H1 (cell line): ENCODE measurements around the gene MCC. TPM values are rescaled to one million over a fixed set of nuclear protein-coding genes. Genes with fewer than 3 reads are reported as not detected.

Experiments used
- CTCF ChIA-PET: fragments of 300-600 bp; sonication (Branson Sonifier 250); formaldehyde crosslinking; loops from one replicate; lab custom pipeline; 2021; ENCODE audit not compliant: partially characterized antibody; lab: Charles Lee
- POLR2A ChIA-PET: fragments of 300-600 bp; sonication (Branson Sonifier 250); formaldehyde crosslinking; loops from one replicate; lab custom pipeline; 2021; ENCODE audit warnings: inconsistent platforms; ENCODE audit not compliant: partially characterized antibody; lab: Charles Lee
- DNase-seq, 2 experiments: peaks; one replicate each; pipeline versions ENCODE4 v3.0.0 to v3.0.0-alpha.2; 2010 to 2022; ENCODE audit warnings: low spot score in 2 of 2, low read depth in 1 of 2, mixed read lengths in 1 of 2
- FAIRE-seq: peaks from 2 replicates; lab custom pipeline; 2011; peaks lifted over from hg19 to GRCh38; lab: Jason Lieb, UNC
- H2AFZ ChIP-seq: 2 replicates; pipeline ENCODE4 v1.8.1; 2012; ENCODE audit warnings: low read length, inconsistent platforms
- H2AK5ac ChIP-seq: 2 replicates; pipeline ENCODE4 v1.6.1; 2013; ENCODE audit warnings: low read depth, low read length
- H2BK120ac ChIP-seq: replicated peaks from 2 replicates; pipeline ENCODE3; 2013; ENCODE audit warnings: low read depth, low read length, inconsistent platforms
- H2BK12ac ChIP-seq: 2 replicates; pipeline ENCODE4 v1.6.1; 2013; ENCODE audit warnings: low read depth, low read length
- H2BK15ac ChIP-seq: 2 replicates; pipeline ENCODE4 v1.6.1; 2013; ENCODE audit warnings: low read length
- H2BK20ac ChIP-seq: 2 replicates; pipeline ENCODE4 v1.6.1; 2013; ENCODE audit warnings: low read length
- H2BK5ac ChIP-seq: 2 replicates; pipeline ENCODE4 v1.6.1; 2013; ENCODE audit warnings: low read depth, low read length
- H3K14ac ChIP-seq: 2 replicates; pipeline ENCODE4 v1.6.1; 2013; ENCODE audit warnings: inconsistent platforms; ENCODE audit not compliant: insufficient read length
- H3K18ac ChIP-seq: 2 replicates; pipeline ENCODE4 v1.6.1; 2013; ENCODE audit warnings: low read length; ENCODE audit errors: extremely low read depth
- H3K23ac ChIP-seq: 2 replicates; pipeline ENCODE4 v1.6.1; 2013; ENCODE audit warnings: inconsistent platforms; ENCODE audit not compliant: insufficient read length
- H3K23me2 ChIP-seq: 2 replicates; pipeline ENCODE4 v1.6.1; 2013; ENCODE audit warnings: low read depth, low read length
- H3K27ac ChIP-seq: 2 replicates; pipeline ENCODE4 v1.6.1; 2011; ENCODE audit warnings: low read depth, low read length, inconsistent platforms
- H3K27me3 ChIP-seq, 4 experiments: replicated peaks in 1 of 4; 1 replicate in 1 of 4; 2 replicates in 3 of 4; pipeline versions ENCODE4 v1.6.1 to v1.8.1; 2011 to 2013; ENCODE audit warnings: low read length in 3 of 4, mild to moderate bottlenecking in 3 of 4, inconsistent platforms in 2 of 4, mixed read lengths in 2 of 4, moderate library complexity in 1 of 4; ENCODE audit not compliant: control insufficient read depth in 3 of 4, insufficient read depth in 3 of 4; ENCODE audit errors: extremely low read depth in 1 of 4
- H3K36me3 ChIP-seq, 4 experiments: 2 replicates each; pipeline versions ENCODE4 v1.6.1 to v1.8.1; 2011 to 2013; ENCODE audit warnings: mild to moderate bottlenecking in 4 of 4, low read length in 3 of 4, moderate library complexity in 2 of 4, control low read depth in 1 of 4, inconsistent platforms in 1 of 4; ENCODE audit not compliant: insufficient read depth in 4 of 4, control insufficient read depth in 2 of 4
- H3K4ac ChIP-seq: replicated peaks from 2 replicates; pipeline ENCODE3; 2013; ENCODE audit warnings: low read length, low read depth, mixed read lengths, inconsistent platforms; ENCODE audit not compliant: insufficient read length
- H3K4me1 ChIP-seq, 4 experiments: replicated peaks in 1 of 4; 1 replicate in 1 of 4; 2 replicates in 3 of 4; pipeline versions ENCODE4 v1.6.1 to v1.8.1; 2011 to 2013; ENCODE audit warnings: low read length in 3 of 4, inconsistent platforms in 2 of 4, mixed read lengths in 1 of 4; ENCODE audit not compliant: insufficient read depth in 4 of 4, control insufficient read depth in 3 of 4
- H3K4me2 ChIP-seq, 2 experiments: 2 replicates each; pipeline versions ENCODE4 v1.6.1 to v1.8.1; 2011 to 2013; ENCODE audit warnings: low read depth in 2 of 2, low read length in 2 of 2, control low read depth in 1 of 2, inconsistent platforms in 1 of 2, mild to moderate bottlenecking in 1 of 2; ENCODE audit not compliant: insufficient read depth in 1 of 2
- H3K4me3 ChIP-seq, 4 experiments: fragments of 200-600, 300-600 bp in 1 of 4; sonication (generic), shearing (Covaris generic), sonication (Bioruptor Twin) in 1 of 4; 2 replicates each; pipeline versions ENCODE4 v1.5.1 to v1.8.1; 2011 to 2016; ENCODE audit warnings: low read length in 4 of 4, low read depth in 3 of 4, control low read depth in 2 of 4, inconsistent platforms in 2 of 4, mild to moderate bottlenecking in 2 of 4, mixed read lengths in 1 of 4, moderate library complexity in 1 of 4; ENCODE audit not compliant: insufficient read depth in 2 of 4; ENCODE audit errors: extremely low read depth in 1 of 4
- H3K56ac ChIP-seq: replicated peaks from 2 replicates; pipeline ENCODE3; 2013; ENCODE audit warnings: low read depth, mild to moderate bottlenecking, mixed read lengths, low read length, inconsistent platforms; ENCODE audit not compliant: insufficient read length
- H3K79me1 ChIP-seq: 2 replicates; pipeline ENCODE4 v1.6.1; 2013; ENCODE audit warnings: low read depth, low read length, control low read depth
- H3K79me2 ChIP-seq, 2 experiments: 2 replicates each; pipeline versions ENCODE4 v1.6.1 to v1.8.1; 2012 to 2013; ENCODE audit warnings: low read length in 2 of 2, mild to moderate bottlenecking in 2 of 2, inconsistent platforms in 1 of 2; ENCODE audit not compliant: insufficient read depth in 2 of 2, control insufficient read depth in 1 of 2
- H3K9ac ChIP-seq, 4 experiments: replicated peaks in 1 of 4; 1 replicate in 1 of 4; 2 replicates in 3 of 4; pipeline versions ENCODE4 v1.6.1 to v1.8.1; 2011 to 2013; ENCODE audit warnings: low read depth in 3 of 4, low read length in 3 of 4, control low read depth in 2 of 4, mild to moderate bottlenecking in 2 of 4, moderate library complexity in 2 of 4, inconsistent platforms in 1 of 4; ENCODE audit errors: extremely low read depth in 1 of 4
- H3K9me3 ChIP-seq, 2 experiments: 2 replicates each; pipeline versions ENCODE4 v1.6.1 to v1.8.1; 2012 to 2013; ENCODE audit warnings: mild to moderate bottlenecking in 2 of 2, moderate library complexity in 2 of 2, control low read depth in 1 of 2, inconsistent platforms in 1 of 2, low read depth in 1 of 2, low read length in 1 of 2, mixed read lengths in 1 of 2; ENCODE audit not compliant: insufficient read depth in 2 of 2
- H4K20me1 ChIP-seq, 2 experiments: replicated peaks in 1 of 2; 2 replicates each; pipeline versions ENCODE3 to v1.8.1; 2011 to 2013; ENCODE audit warnings: inconsistent platforms in 2 of 2, low read length in 2 of 2, mild to moderate bottlenecking in 1 of 2; ENCODE audit not compliant: insufficient read depth in 2 of 2, control insufficient read depth in 1 of 2
- H4K5ac ChIP-seq: 2 replicates; pipeline ENCODE4 v1.6.1; 2013; ENCODE audit warnings: low read length, low read depth, mixed read lengths, inconsistent platforms; ENCODE audit not compliant: insufficient read length
- H4K8ac ChIP-seq: 2 replicates; pipeline ENCODE4 v1.8.0; 2013; ENCODE audit warnings: mild to moderate bottlenecking, moderate library complexity, low read length, inconsistent platforms; ENCODE audit not compliant: insufficient read depth; ENCODE audit errors: extremely low read depth
- H4K91ac ChIP-seq: replicated peaks from 2 replicates; pipeline ENCODE3; 2013; ENCODE audit warnings: low read length, mixed read lengths, inconsistent platforms; ENCODE audit not compliant: insufficient read length
- BCL11A ChIP-seq, 2 experiments: IDR thresholded peaks; one replicate each; pipeline ENCODE4 v1.6.1; 2011; ENCODE audit warnings: low read depth in 2 of 2, low read length in 2 of 2, mild to moderate bottlenecking in 2 of 2
- CBX5 ChIP-seq: fragments of 300-800, 300-1000 bp; sonication (generic); IDR thresholded peaks from 2 replicates; pipeline ENCODE4 v1.7.1; 2016; ENCODE audit warnings: antibody characterized with exemption, low read length, low read depth
- CEBPB ChIP-seq: IDR thresholded peaks from 2 replicates; pipeline ENCODE4 v1.6.1; 2012; ENCODE audit warnings: low read depth, low read length
- CHD1 ChIP-seq: IDR thresholded peaks from 2 replicates; pipeline ENCODE4 v1.6.1; 2012; ENCODE audit warnings: low read depth, low read length, improper control_type of control experiment
- HDAC2 ChIP-seq, 2 experiments: fragments of 300-600 bp in 1 of 2; sonication (generic) in 1 of 2; IDR thresholded peaks; 2 replicates each; pipeline ENCODE4 v1.6.1; 2011 to 2012; ENCODE audit warnings: low read depth in 2 of 2, low read length in 2 of 2, mild to moderate bottlenecking in 2 of 2, moderate library complexity in 2 of 2, borderline replicate concordance in 1 of 2, inconsistent platforms in 1 of 2
- HDAC6 ChIP-seq: IDR thresholded peaks from one replicate; pipeline ENCODE4 v1.7.1; 2012; ENCODE audit warnings: low read depth, mild to moderate bottlenecking, inconsistent platforms, low read length, moderate library complexity
- KDM5A ChIP-seq: fragments of 200-600 bp; IDR thresholded peaks from 2 replicates; pipeline ENCODE4 v1.7.1; 2012; ENCODE audit warnings: mild to moderate bottlenecking, low read length, inconsistent platforms, mixed read lengths
- NRF1 ChIP-seq: IDR thresholded peaks from 2 replicates; pipeline ENCODE4 v1.6.1; 2011; ENCODE audit warnings: mild to moderate bottlenecking, low read depth, low read length, improper control_type of control experiment
- POLR2AphosphoS5 ChIP-seq: IDR thresholded peaks from 2 replicates; pipeline ENCODE4 v1.6.1; 2011; ENCODE audit warnings: low read depth, low read length
- TAF1 ChIP-seq: IDR thresholded peaks from 2 replicates; pipeline ENCODE4 v1.6.1; 2011; ENCODE audit warnings: mild to moderate bottlenecking, low read depth, low read length
- WGBS, 2 experiments: shearing (Covaris generic) in 1 of 2; methylation state at CpG; one replicate each; pipeline versions ENCODE4 v1.1.6 to v1.1.7; 2013 to 2015; ENCODE audit warnings: low lambda C conversion rate in 2 of 2, mixed read lengths in 2 of 2, inconsistent platforms in 1 of 2, low coverage in 1 of 2, missing lambda C conversion rate in 1 of 2; ENCODE audit not compliant: insufficient replicate concordance in 2 of 2, insufficient coverage in 1 of 2, insufficient read length in 1 of 2; ENCODE audit errors: extremely low coverage in 1 of 2, missing lambda C conversion rate in 1 of 2; 5-methylcytosine and 5-hydroxymethylcytosine counted together
- polyA plus RNA-seq, 7 experiments: library from polyadenylated mRNA; depleted of rRNA in 3 of 7; stranded (reverse) in 5 of 7; unstranded in 2 of 7; fragments of >200 nt in 5 of 7; fragments of 200-250 nt in 2 of 7; gene quantifications; 1 replicate in 5 of 7; 2 replicates in 1 of 7; 4 replicates in 1 of 7; pipeline versions ENCODE4 v1.2.1 to v1.2.3, GENCODE V29; 2011 to 2013; ENCODE audit warnings: missing spikeins in 2 of 7, mixed read lengths in 2 of 7
- total RNA-seq: library from RNA; stranded (reverse); fragmentation: NEBNext Ultra II Directional; extraction: Animal tissue kit (Norgen Biotek cat#: 25700); gene quantifications from 2 replicates; pipeline ENCODE4 v1.2.1, GENCODE V29; 2021
- TF ChIP-seq, protein P1 (sequence below): IDR thresholded peaks from 2 replicates; pipeline ENCODE4 v1.6.1; 2012; ENCODE audit warnings: low read length, inconsistent platforms
- TF ChIP-seq, protein P2 (sequence below): IDR thresholded peaks from 2 replicates; pipeline ENCODE4 v1.6.1; 2012; ENCODE audit warnings: inconsistent platforms

MCC gene
- total and polyA plus RNA-seq, 2 of the 8 experiments (the other 6 are each of a cell fraction or from before 2014, with no cell fraction given) = 2.6 to 18.3 TPM

DNA sequence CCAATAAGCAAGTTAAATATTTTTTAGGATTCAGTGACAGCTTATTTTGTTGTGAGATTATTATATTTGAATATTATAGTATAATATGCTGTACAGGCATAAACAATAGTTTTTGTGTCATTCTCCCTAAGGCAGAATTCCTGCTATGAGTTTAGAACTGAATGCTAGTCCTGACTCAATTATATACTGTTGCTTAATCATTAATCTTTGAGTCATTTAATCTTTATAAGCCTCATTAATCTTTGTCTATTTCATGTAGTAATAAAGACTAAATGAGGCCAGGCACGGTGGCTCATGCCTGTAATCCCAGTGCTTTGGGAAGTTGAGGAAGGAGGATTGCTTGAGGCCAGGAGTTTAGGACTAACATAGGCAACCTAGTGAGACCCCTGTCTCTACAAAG, 515.2 kb downstream of the MCC start:
- H3K79me2 ChIP-seq = peaks cover 7 to 11% of the 10 kb centered on the region in 2 experiments; a peak in 3 of 4 replicates
- no peaks in the 10 kb centered on the region for H3K27me3 ChIP-seq
- no peak overlapping the region for H2BK12ac ChIP-seq
- H2BK5ac ChIP-seq = no peak overlapping the region
- H3K4me2 ChIP-seq = no peak overlapping the region
- H3K27ac ChIP-seq = no peak overlapping the region
- H3K4ac ChIP-seq = no peak overlapping the region
- no peak overlapping the region for H4K8ac ChIP-seq
- no peak overlapping the region for H3K18ac ChIP-seq
- no peak overlapping the region for H3K4me3 ChIP-seq
- H3K23ac ChIP-seq = no peak overlapping the region
- H3K9me3 ChIP-seq = no peaks in the 10 kb centered on the region
- H3K36me3 ChIP-seq = no peaks in the 10 kb centered on the region
- no peak overlapping the region for H3K14ac ChIP-seq
- peaks cover 0 to 7% (median 3%) of the 10 kb centered on the region in 4 experiments; a peak in 4 of 7 replicates for H3K4me1 ChIP-seq
- ChIA-PET POLR2A (interaction anchor here (0.9 kb wide), 1 partner anchor 15 kb away, joined by 3 read pairs; no protein-coding TSS in a partner anchor), CTCF (interaction anchor here (3.1 to 3.7 kb wide), 2 partner anchors 12 to 23 kb away, joined by 11 to 18 read pairs; no protein-coding TSS in a partner anchor)
- H2BK120ac ChIP-seq = no peak overlapping the region
- no peak overlapping the region for H4K5ac ChIP-seq
- H2AK5ac ChIP-seq = no peak overlapping the region
- H3K79me1 ChIP-seq = no peaks in the 10 kb centered on the region
- no peaks in the 10 kb centered on the region for H4K20me1 ChIP-seq
- 96% methylated on average over 1 of the region's 1 CpG; no CpG with 5 or more reads in 1 of the 2 experiments for WGBS, 2 experiments
- no peak overlapping the region for H2BK15ac ChIP-seq
- H3K9ac ChIP-seq = no peak overlapping the region
- no peak overlapping the region for H2AFZ ChIP-seq
- FAIRE-seq (no peak), DNase-seq (no peak)
- no peak overlapping the region for H2BK20ac ChIP-seq
- H3K23me2 ChIP-seq = no peaks in the 10 kb centered on the region; the same call in 1 of the 2 replicates
- no peak overlapping the region for H4K91ac ChIP-seq
- H3K56ac ChIP-seq = no peak overlapping the region
- no peak for TF ChIP-seq CBX5
- TF ChIP-seq HDAC6 = no peak
- TF ChIP-seq NRF1 = no peak
- no peak for TF ChIP-seq POLR2AphosphoS5
- no peak for TF ChIP-seq TAF1
- TF ChIP-seq, protein P1, sequence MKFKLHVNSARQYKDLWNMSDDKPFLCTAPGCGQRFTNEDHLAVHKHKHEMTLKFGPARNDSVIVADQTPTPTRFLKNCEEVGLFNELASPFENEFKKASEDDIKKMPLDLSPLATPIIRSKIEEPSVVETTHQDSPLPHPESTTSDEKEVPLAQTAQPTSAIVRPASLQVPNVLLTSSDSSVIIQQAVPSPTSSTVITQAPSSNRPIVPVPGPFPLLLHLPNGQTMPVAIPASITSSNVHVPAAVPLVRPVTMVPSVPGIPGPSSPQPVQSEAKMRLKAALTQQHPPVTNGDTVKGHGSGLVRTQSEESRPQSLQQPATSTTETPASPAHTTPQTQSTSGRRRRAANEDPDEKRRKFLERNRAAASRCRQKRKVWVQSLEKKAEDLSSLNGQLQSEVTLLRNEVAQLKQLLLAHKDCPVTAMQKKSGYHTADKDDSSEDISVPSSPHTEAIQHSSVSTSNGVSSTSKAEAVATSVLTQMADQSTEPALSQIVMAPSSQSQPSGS = no peak
- no peak for TF ChIP-seq CEBPB
- no peak for TF ChIP-seq HDAC2 (IDR thresholded peaks at IDR 0.05; ENCODE audit: borderline replicate concordance in 1 of 2, low read depth in 2 of 2, low read length in 2 of 2)
- TF ChIP-seq KDM5A = no peak
- TF ChIP-seq, protein P2, sequence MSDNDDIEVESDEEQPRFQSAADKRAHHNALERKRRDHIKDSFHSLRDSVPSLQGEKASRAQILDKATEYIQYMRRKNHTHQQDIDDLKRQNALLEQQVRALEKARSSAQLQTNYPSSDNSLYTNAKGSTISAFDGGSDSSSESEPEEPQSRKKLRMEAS = no peak
- TF ChIP-seq CHD1 = no peak
- no peak for TF ChIP-seq BCL11A (IDR thresholded peaks at IDR 0.05; ENCODE audit: low read depth in 2 of 2, low read length in 2 of 2)
